CD14-positive monocyte (primary cell): ENCODE data around the gene RBKS. TPM values are rescaled to one million over a fixed set of nuclear protein-coding genes. Genes with fewer than 3 reads are reported as not detected.

Experiments used
- DNase-seq, 3 donors: peaks; one replicate each; pipeline ENCODE4 v3.0.0-alpha.2; 2011 to 2022
- H2AFZ ChIP-seq: 2 replicates; pipeline ENCODE4 v1.6.0; 2012; ENCODE audit warnings: mild to moderate bottlenecking, low read depth, low read length, inconsistent platforms; ENCODE audit not compliant: insufficient read depth, poor library complexity, severe bottlenecking
- H3K27ac ChIP-seq, 2 donors: 1 replicate in 1 of 2; 2 replicates in 1 of 2; pipeline ENCODE4 v1.5.1; 2012 to 2013; ENCODE audit warnings: low read length in 2 of 2, control low read depth in 1 of 2, inconsistent platforms in 1 of 2, low read depth in 1 of 2, mild to moderate bottlenecking in 1 of 2
- H3K27me3 ChIP-seq, 2 donors: one replicate each; pipeline versions ENCODE4 v1.6.0 to v1.6.1; 2011 to 2013; ENCODE audit warnings: low read length in 2 of 2; ENCODE audit not compliant: control insufficient read depth in 2 of 2, insufficient read depth in 2 of 2
- H3K36me3 ChIP-seq, 2 donors: replicated peaks in 1 of 2; 1 replicate in 1 of 2; 2 replicates in 1 of 2; pipeline versions ENCODE4 v1.5.1 to v1.6.1; 2012 to 2013; ENCODE audit warnings: low read length in 2 of 2, control low read depth in 1 of 2, inconsistent platforms in 1 of 2, mild to moderate bottlenecking in 1 of 2; ENCODE audit not compliant: insufficient read depth in 2 of 2, control insufficient read depth in 1 of 2
- H3K4me1 ChIP-seq, 2 donors: 1 replicate in 1 of 2; 2 replicates in 1 of 2; pipeline versions ENCODE4 v1.5.1 to v1.6.1; 2012 to 2013; ENCODE audit warnings: low read length in 2 of 2, control low read depth in 1 of 2, inconsistent platforms in 1 of 2, mild to moderate bottlenecking in 1 of 2, moderate library complexity in 1 of 2; ENCODE audit not compliant: insufficient read depth in 2 of 2, control insufficient read depth in 1 of 2
- H3K4me2 ChIP-seq: replicated peaks from 2 replicates; pipeline ENCODE3; 2012; ENCODE audit warnings: low read length, moderate library complexity, mild to moderate bottlenecking; ENCODE audit not compliant: poor library complexity, severe bottlenecking; ENCODE audit errors: extremely low read depth
- H3K4me3 ChIP-seq, 3 experiments: fragments of 200-600 bp in 1 of 3; sonication (generic) in 1 of 3; replicated peaks in 1 of 3; 1 replicate in 2 of 3; 2 replicates in 1 of 3; pipeline ENCODE4 v1.5.1; 2011 to 2013; ENCODE audit warnings: low read length in 3 of 3, mild to moderate bottlenecking in 3 of 3, control low read depth in 2 of 3, low read depth in 2 of 3, inconsistent platforms in 1 of 3, moderate library complexity in 1 of 3
- H3K79me2 ChIP-seq: 2 replicates; pipeline ENCODE4 v1.6.0; 2012; ENCODE audit warnings: mild to moderate bottlenecking, control low read depth, inconsistent platforms, low read length, moderate library complexity; ENCODE audit not compliant: insufficient read depth
- H3K9ac ChIP-seq: 2 replicates; pipeline ENCODE4 v1.6.0; 2017; ENCODE audit warnings: low read length, mild to moderate bottlenecking; ENCODE audit not compliant: insufficient read depth, poor library complexity, severe bottlenecking
- H3K9me3 ChIP-seq, 2 donors: replicated peaks in 1 of 2; 1 replicate in 1 of 2; 2 replicates in 1 of 2; pipeline versions ENCODE4 v1.5.1 to v1.6.1; 2012 to 2013; ENCODE audit warnings: low read length in 2 of 2, control low read depth in 1 of 2; ENCODE audit not compliant: control insufficient read depth in 1 of 2, insufficient read depth in 1 of 2
- H4K20me1 ChIP-seq: 2 replicates; pipeline ENCODE4 v1.6.0; 2012; ENCODE audit warnings: mild to moderate bottlenecking, low read length, control low read depth, moderate library complexity; ENCODE audit not compliant: insufficient read depth
- H3K27ac Mint-ChIP-seq, 7 donors: one replicate each; pipeline ENCODE4 v1.8.0; 2020; ENCODE audit warnings: mild to moderate bottlenecking in 7 of 7, mixed read lengths in 7 of 7, moderate library complexity in 6 of 7, inconsistent platforms in 2 of 7
- H3K27me3 Mint-ChIP-seq, 3 donors: one replicate each; pipeline ENCODE4 v1.8.0; 2021 to 2022; ENCODE audit warnings: low read depth in 3 of 3, mild to moderate bottlenecking in 3 of 3, mixed read lengths in 3 of 3, moderate library complexity in 3 of 3, inconsistent platforms in 1 of 3
- H3K36me3 Mint-ChIP-seq, 2 donors: one replicate each; pipeline ENCODE4 v1.8.0; 2020; ENCODE audit warnings: mixed read lengths in 2 of 2, inconsistent platforms in 1 of 2, mild to moderate bottlenecking in 1 of 2
- H3K4me1 Mint-ChIP-seq: one replicate; pipeline ENCODE4 v1.8.0; 2020; ENCODE audit warnings: mild to moderate bottlenecking, mixed read lengths
- H3K4me3 Mint-ChIP-seq, 2 donors: one replicate each; pipeline ENCODE4 v1.8.0; 2020; ENCODE audit warnings: mild to moderate bottlenecking in 2 of 2, mixed read lengths in 2 of 2, moderate library complexity in 1 of 2
- H3K9me3 Mint-ChIP-seq, 7 donors: one replicate each; pipeline ENCODE4 v1.8.0; 2020 to 2022; ENCODE audit warnings: mixed read lengths in 7 of 7, mild to moderate bottlenecking in 6 of 7, moderate library complexity in 6 of 7, inconsistent platforms in 2 of 7
- WGBS: methylation state at CpG from one replicate; pipeline ENCODE4 v1.1.5; 2013; ENCODE audit warnings: missing lambda C conversion rate; ENCODE audit not compliant: insufficient coverage; 5-methylcytosine and 5-hydroxymethylcytosine counted together
- intact Hi-C, 2 donors: fragments of 100-400 bp; cut with micrococcal nuclease; formaldehyde crosslinking; loops; one replicate each; pipeline versions ENCODE4 v1.15.0 to v1.15.1; 2023
- polyA plus RNA-seq, 3 donors: library from polyadenylated mRNA; depleted of rRNA in 1 of 3; unstranded in 2 of 3; stranded (reverse) in 1 of 3; fragments of 300-500 nt in 2 of 3; fragments of >200 nt in 1 of 3; fragmentation: Illumina TruSeq in 2 of 3; gene quantifications; 1 replicate in 2 of 3; 2 replicates in 1 of 3; pipeline ENCODE4 v1.2.3, GENCODE V29; 2012 to 2021
- TF ChIP-seq, protein P1 (sequence below): fragments of 200-600 bp; IDR thresholded peaks from one replicate; pipeline ENCODE4 v1.8.0; 2022; ENCODE audit warnings: antibody characterized with exemption, mild to moderate bottlenecking

RBKS gene
- polyA plus RNA-seq, 3 donors, result 3.9 to 39.1 (median 4.3) TPM

DNA sequence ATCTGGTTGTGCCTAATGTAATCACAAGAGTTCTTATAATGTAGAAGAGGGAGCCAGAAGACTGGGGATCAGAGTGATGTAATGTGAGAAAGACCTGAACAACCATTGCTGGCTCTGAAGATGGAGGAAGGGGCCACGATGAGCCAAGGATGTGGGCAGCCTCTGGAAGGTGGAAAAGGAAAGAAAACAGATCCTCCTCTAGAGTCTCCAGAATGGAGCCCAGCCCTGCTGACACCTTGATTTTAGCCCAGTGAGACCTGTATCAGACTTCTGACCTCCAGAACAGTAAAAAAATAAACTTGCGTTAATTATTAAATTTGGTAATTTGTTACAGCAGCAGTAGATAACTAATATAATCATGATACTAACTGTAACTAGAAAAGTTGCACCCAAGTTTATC, 3.1 kb downstream of the RBKS start:
- Histone ChIP-seq H3K4me2 (no peak overlapping the region), H4K20me1 (no peaks in the 10 kb centered on the region), H3K27ac (peak overlapping the region in 1 of 2 donors; percentile 29), H3K4me1 (peaks cover 34 to 42% of the 10 kb centered on the region in 2 donors), H3K27me3 (no peaks in the 10 kb centered on the region), H3K9me3 (no peaks in the 10 kb centered on the region), H3K36me3 (no peaks in the 10 kb centered on the region), H3K9ac (no peak overlapping the region), H2AFZ (peak overlapping the region; percentile 52), H3K4me3 (no peak overlapping the region), H3K79me2 (peaks cover 56% of the 10 kb centered on the region)
- H3K4me3 Mint-ChIP-seq, result no peak overlapping the region
- intact Hi-C loops, result no loop called here
- H3K36me3 Mint-ChIP-seq, result peaks cover 0 to 1% of the 10 kb centered on the region in 2 donors
- peak overlapping the region in 4 of 7 donors; percentile 1 to 100 (median 58) for H3K27ac Mint-ChIP-seq
- no CpG with 5 or more reads among the region's 2 CpGs for WGBS
- no peak for DNase-seq
- peaks cover 42% of the 10 kb centered on the region for H3K4me1 Mint-ChIP-seq
- H3K9me3 Mint-ChIP-seq, result peaks cover 0 to 5% (median 2%) of the 10 kb centered on the region in 7 donors
- TF ChIP-seq, protein P1, sequence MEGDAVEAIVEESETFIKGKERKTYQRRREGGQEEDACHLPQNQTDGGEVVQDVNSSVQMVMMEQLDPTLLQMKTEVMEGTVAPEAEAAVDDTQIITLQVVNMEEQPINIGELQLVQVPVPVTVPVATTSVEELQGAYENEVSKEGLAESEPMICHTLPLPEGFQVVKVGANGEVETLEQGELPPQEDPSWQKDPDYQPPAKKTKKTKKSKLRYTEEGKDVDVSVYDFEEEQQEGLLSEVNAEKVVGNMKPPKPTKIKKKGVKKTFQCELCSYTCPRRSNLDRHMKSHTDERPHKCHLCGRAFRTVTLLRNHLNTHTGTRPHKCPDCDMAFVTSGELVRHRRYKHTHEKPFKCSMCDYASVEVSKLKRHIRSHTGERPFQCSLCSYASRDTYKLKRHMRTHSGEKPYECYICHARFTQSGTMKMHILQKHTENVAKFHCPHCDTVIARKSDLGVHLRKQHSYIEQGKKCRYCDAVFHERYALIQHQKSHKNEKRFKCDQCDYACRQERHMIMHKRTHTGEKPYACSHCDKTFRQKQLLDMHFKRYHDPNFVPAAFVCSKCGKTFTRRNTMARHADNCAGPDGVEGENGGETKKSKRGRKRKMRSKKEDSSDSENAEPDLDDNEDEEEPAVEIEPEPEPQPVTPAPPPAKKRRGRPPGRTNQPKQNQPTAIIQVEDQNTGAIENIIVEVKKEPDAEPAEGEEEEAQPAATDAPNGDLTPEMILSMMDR, result no peak
- H3K27me3 Mint-ChIP-seq, result peaks cover 0 to 4% (median 3%) of the 10 kb centered on the region in 3 donors

DNA sequence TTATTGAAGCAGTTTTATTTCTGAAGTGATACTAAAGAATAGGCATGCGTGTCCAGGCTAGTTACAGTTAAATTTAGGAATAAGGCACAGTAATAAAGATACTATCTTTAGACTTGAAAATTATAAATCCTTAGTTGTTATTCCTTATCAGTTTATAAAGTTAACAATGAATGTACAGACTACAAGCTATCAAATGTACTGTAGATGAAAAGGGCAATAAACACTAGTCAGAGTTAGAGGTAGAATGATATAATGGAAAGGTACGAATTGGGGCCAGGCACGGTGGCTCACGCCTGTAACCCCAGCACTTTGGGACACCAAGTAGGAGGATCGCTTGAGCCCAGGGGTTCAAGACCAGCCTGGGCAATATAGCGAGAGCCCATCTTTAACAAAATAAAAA, 3.9 kb downstream of the RBKS start:
- no peaks in the 10 kb centered on the region for H3K9me3 ChIP-seq
- H3K27ac Mint-ChIP-seq, result no peak overlapping the region
- no peak overlapping the region for H2AFZ ChIP-seq
- H4K20me1 ChIP-seq, result no peaks in the 10 kb centered on the region
- H3K36me3 Mint-ChIP-seq, result peaks cover 0 to 2% of the 10 kb centered on the region in 2 donors
- TF ChIP-seq, protein P1, result no peak
- peaks cover 48% of the 10 kb centered on the region for H3K79me2 ChIP-seq
- H3K4me1 Mint-ChIP-seq, result peaks cover 39% of the 10 kb centered on the region
- H3K9me3 Mint-ChIP-seq, result peaks cover 0 to 9% (median 3%) of the 10 kb centered on the region in 7 donors
- intact Hi-C loops, result no loop called here
- no peak for DNase-seq
- H3K4me1 ChIP-seq, result peaks cover 26 to 35% of the 10 kb centered on the region in 2 donors
- no peak overlapping the region for H3K4me3 ChIP-seq
- no peak overlapping the region for H3K4me3 Mint-ChIP-seq
- WGBS, result no CpG with 5 or more reads among the region's 6 CpGs
- no peak overlapping the region for H3K27ac ChIP-seq
- peaks cover 0 to 4% (median 3%) of the 10 kb centered on the region in 3 donors for H3K27me3 Mint-ChIP-seq
- no peak overlapping the region for H3K4me2 ChIP-seq
- H3K27me3 ChIP-seq, result no peaks in the 10 kb centered on the region
- H3K9ac ChIP-seq, result no peak overlapping the region
- H3K36me3 ChIP-seq, result no peaks in the 10 kb centered on the region
